K562 (cell line): ENCODE results near the gene TNP1. TPM values are rescaled to one million over a fixed set of nuclear protein-coding genes. Genes with fewer than 3 reads are reported as not detected.

ENCODE experiments used
- ATAC-seq: fragments of 200-7000 bp; cut with Tn5 transposase; 3 replicates; pipeline ENCODE4 v1.9.1; 2020; ENCODE audit warnings: moderate library complexity
- BruUV-seq: library from RNA; stranded (reverse); fragments of 400-500 nt; replicated peaks from 2 replicates; lab custom pipeline; 2021; lab: Mats Ljungman, UMichigan
- CTCF ChIA-PET: fragments of 300-600 bp; formaldehyde crosslinking; extraction: SDS; loops from one replicate; lab custom pipeline; 2021; ENCODE audit warnings: low intra/inter-chr PET ratio; lab: Yijun Ruan, JAX
- POLR2A ChIA-PET: fragments of 300-600, 350-650 bp; sonication (Branson Sonifier 250); formaldehyde crosslinking; extraction: SDS; loops from one replicate; lab custom pipeline; 2021; ENCODE audit warnings: antibody characterized with exemption, inconsistent platforms; lab: Yijun Ruan, JAX
- DNase-seq, 4 experiments: peaks; one replicate each; pipeline versions ENCODE4 v3.0.0 to v3.0.0-alpha.2; 2011 to 2018; ENCODE audit warnings: low spot score in 3 of 4, mixed read lengths in 3 of 4; ENCODE audit errors: extremely low read depth in 1 of 4
- FAIRE-seq: peaks from 2 replicates; lab custom pipeline; 2011; peaks lifted over from hg19 to GRCh38; lab: Jason Lieb, UNC
- H2AFZ ChIP-seq: 2 replicates; pipeline ENCODE4 v1.6.0; 2011; ENCODE audit warnings: low read depth, low read length, control low read depth, inconsistent platforms
- H3K27ac ChIP-seq: fragments of 200-600 bp; 3 replicates; pipeline ENCODE4 v1.8.0; 2011; ENCODE audit warnings: low read depth, mild to moderate bottlenecking, control low read depth, inconsistent platforms, low read length, moderate library complexity, mixed read lengths; ENCODE audit errors: extremely low read depth
- H3K27me3 ChIP-seq, 2 experiments: fragments of 300-600 bp in 1 of 2; 2 replicates in 1 of 2; 3 replicates in 1 of 2; pipeline versions ENCODE4 v1.6.0 to v1.8.0; 2011; ENCODE audit warnings: inconsistent platforms in 2 of 2, low read length in 2 of 2, mild to moderate bottlenecking in 1 of 2, mixed read lengths in 1 of 2, moderate library complexity in 1 of 2; ENCODE audit not compliant: control insufficient read depth in 2 of 2, insufficient read depth in 2 of 2
- H3K36me3 ChIP-seq: fragments of 300-600 bp; 3 replicates; pipeline ENCODE4 v1.8.0; 2011; ENCODE audit warnings: mild to moderate bottlenecking, low read length, inconsistent platforms; ENCODE audit not compliant: control insufficient read depth, insufficient read depth
- H3K4me1 ChIP-seq, 2 experiments: fragments of 200-600 bp in 1 of 2; replicated peaks in 1 of 2; 2 replicates in 1 of 2; 3 replicates in 1 of 2; pipeline versions ENCODE4 v1.5.1 to v1.8.0; 2011; ENCODE audit warnings: inconsistent platforms in 2 of 2, low read length in 2 of 2, mild to moderate bottlenecking in 1 of 2, mixed read lengths in 1 of 2, moderate library complexity in 1 of 2; ENCODE audit not compliant: control insufficient read depth in 2 of 2, insufficient read depth in 2 of 2
- H3K4me2 ChIP-seq: 2 replicates; pipeline ENCODE4 v1.6.1; 2011; ENCODE audit warnings: low read length, control low read depth, inconsistent platforms, mixed read lengths; ENCODE audit not compliant: insufficient read depth
- H3K4me3 ChIP-seq: fragments of 200-600 bp; sonication (generic), shearing (Covaris generic); 2 replicates; pipeline ENCODE4 v1.5.1; 2016; ENCODE audit warnings: control low read depth, inconsistent platforms
- H3K79me2 ChIP-seq: fragments of 200-600 bp; 3 replicates; pipeline ENCODE4 v1.8.0; 2011; ENCODE audit warnings: low read length, inconsistent platforms; ENCODE audit not compliant: control insufficient read depth, insufficient read depth
- H3K9ac ChIP-seq, 2 experiments: 2 replicates each; pipeline versions ENCODE4 v1.6.0 to v1.6.1; 2011; ENCODE audit warnings: low read depth in 2 of 2, low read length in 2 of 2, control low read depth in 1 of 2, inconsistent platforms in 1 of 2, mild to moderate bottlenecking in 1 of 2, mixed read lengths in 1 of 2; ENCODE audit not compliant: insufficient read depth in 1 of 2
- H3K9me1 ChIP-seq: one replicate; pipeline ENCODE4 v1.6.0; 2011; ENCODE audit warnings: inconsistent platforms, mild to moderate bottlenecking, low read length, moderate library complexity; ENCODE audit not compliant: control insufficient read depth, insufficient read depth
- H3K9me3 ChIP-seq: replicated peaks from 2 replicates; pipeline ENCODE4 v1.5.1; 2011; ENCODE audit warnings: low read depth, low read length, inconsistent platforms; ENCODE audit not compliant: control insufficient read depth, insufficient read depth
- H4K20me1 ChIP-seq: replicated peaks from 2 replicates; pipeline ENCODE4 v1.6.1; 2011; ENCODE audit warnings: low read length, inconsistent platforms, mixed read lengths; ENCODE audit not compliant: control insufficient read depth, insufficient read depth
- HMG20A ChIP-seq: fragments of 450-650 bp; formaldehyde crosslinking; conservative IDR thresholded peaks from 2 replicates; pipeline ENCODE4 v1.4.0; 2020; ENCODE audit warnings: mild to moderate bottlenecking, mixed read lengths
- JUN ChIP-seq, 2 experiments: sonication (generic) in 1 of 2; formaldehyde crosslinking in 1 of 2; IDR thresholded peaks; 2 replicates each; pipeline versions ENCODE4 v1.6.1 to v1.8.0; 2012 to 2022; ENCODE audit warnings: borderline replicate concordance in 2 of 2, mild to moderate bottlenecking in 2 of 2, improper control_type of control experiment in 1 of 2, low read depth in 1 of 2, low read length in 1 of 2, missing genetic modification reagents in 1 of 2
- MBD2 ChIP-seq: sonication (generic); IDR thresholded peaks from 2 replicates; pipeline ENCODE4 v1.6.1; 2016; ENCODE audit warnings: low read depth, borderline replicate concordance
- ZNF133 ChIP-seq: fragments of 250-450 bp; sonication (Bioruptor Pico); IDR thresholded peaks from 2 replicates; pipeline ENCODE4 v1.4.0; 2020; ENCODE audit warnings: mild to moderate bottlenecking
- ZNF282 ChIP-seq: sonication (generic); formaldehyde crosslinking; IDR thresholded peaks from 2 replicates; pipeline ENCODE4 v1.8.1; 2023; ENCODE audit warnings: missing genetic modification reagents
- ZNF75A ChIP-seq: fragments of 450-650 bp; formaldehyde crosslinking; IDR thresholded peaks from 2 replicates; pipeline ENCODE4 v1.4.0; 2020; ENCODE audit warnings: mild to moderate bottlenecking
- WGBS: fragments of 100-300 bp; shearing (Covaris generic); methylation state at CpG from one replicate; pipeline ENCODE4 v1.1.6; 2016; ENCODE audit warnings: low coverage, mixed read lengths; ENCODE audit not compliant: insufficient coverage; ENCODE audit errors: missing lambda C conversion rate; 5-methylcytosine and 5-hydroxymethylcytosine counted together
- in situ Hi-C: fragments of 300-500 bp; cut with MboI; formaldehyde crosslinking; loops from 4 replicates; pipeline ENCODE4 v1.15.0; 2018; ENCODE audit warnings: inconsistent platforms, mixed read lengths
- intact Hi-C: fragments of 100-400 bp; cut with micrococcal nuclease; formaldehyde crosslinking; loops from 2 replicates; pipeline ENCODE4 v1.14.2; 2022
- polyA plus RNA-seq, 8 experiments: library from polyadenylated mRNA; depleted of rRNA in 4 of 8; stranded (reverse) in 5 of 8; unstranded in 3 of 8; fragments of >200 nt; fragmentation: Nextera tagmentation in 2 of 8; fragmentation: Illumina TruSeq in 1 of 8; extraction: Ambion mirVana in 2 of 8; extraction: Trizol in 1 of 8; gene quantifications; 2 replicates each; pipeline versions ENCODE4 v1.2.1 to v1.2.3, GENCODE V29; 2011 to 2014; ENCODE audit warnings: inconsistent platforms in 1 of 8, missing spikeins in 1 of 8
- total RNA-seq, 7 experiments: library from RNA; depleted of rRNA in 6 of 7; stranded (reverse); fragments of >200 nt in 6 of 7; fragmentation: Illumina TruSeq in 2 of 7; extraction: Trizol in 2 of 7; gene quantifications; 2 replicates each; pipeline versions ENCODE4 v1.2.1 to v1.2.3, GENCODE V29; 2011 to 2021; ENCODE audit warnings: low replicate concordance in 1 of 7
- TF ChIP-seq, protein P1 (sequence below), 2 experiments: fragments of 450-650 bp; conservative IDR thresholded peaks; 2 replicates each; pipeline ENCODE4 v1.6.1; 2017; ENCODE audit warnings: mild to moderate bottlenecking in 2 of 2, moderate library complexity in 2 of 2

Gene TNP1
- total and polyA plus RNA-seq, 9 of the 15 experiments (the other 6 are each of a cell fraction or from before 2014, with no cell fraction given): not detected

DNA sequence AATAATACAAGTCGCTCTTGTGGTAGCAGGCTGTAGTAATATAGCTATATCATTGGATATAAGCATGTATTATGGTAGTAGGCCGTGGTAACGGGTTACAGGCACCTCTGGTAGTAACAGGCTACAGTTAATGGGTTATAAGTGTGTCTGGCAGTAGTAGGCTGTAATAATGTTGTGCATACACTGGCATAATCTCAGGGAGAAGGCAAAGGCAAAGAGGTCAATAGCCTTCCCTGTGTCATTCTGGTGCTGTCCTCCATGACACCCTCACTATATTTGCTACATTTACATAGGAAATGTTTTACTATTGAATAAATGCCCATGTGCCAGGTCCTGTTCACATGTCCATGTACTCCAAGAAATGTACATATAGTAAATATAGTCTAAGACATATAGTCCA is 12.8 kb upstream of the TNP1 start:
- H3K9me1 ChIP-seq: no peaks in the 10 kb centered on the region
- DNase-seq (no peak), FAIRE-seq (no peak)
- no peak overlapping the region for H2AFZ ChIP-seq
- no peaks in the 10 kb centered on the region for H3K79me2 ChIP-seq
- H3K4me3 ChIP-seq: no peak overlapping the region
- POLR2A ChIA-PET: interaction anchor here (0.7 kb wide), 1 partner anchor 384 kb away, joined by 4 read pairs; no protein-coding TSS in a partner anchor
- no peak overlapping the region for H3K27ac ChIP-seq
- WGBS: 20% methylated on average over 1 of the region's 3 CpGs
- intact Hi-C loops: loop anchor here (10.0 kb wide), 1 partner anchor 292 kb away; no protein-coding TSS in a partner anchor
- TF ChIP-seq ZNF133 (CRISPR knock-in tag) (no peak), ZNF75A (CRISPR knock-in tag) (no peak), HMG20A (no peak), ZNF282 (CRISPR knock-in tag) (no peak), MBD2 (no peak), JUN (IDR thresholded peaks at IDR 0.05; ENCODE audit: borderline replicate concordance, low read depth, low read length) (no peak), JUN (CRISPR knock-in tag; IDR thresholded peaks at IDR 0.05; ENCODE audit: borderline replicate concordance) (no peak)
- TF ChIP-seq, protein P1, sequence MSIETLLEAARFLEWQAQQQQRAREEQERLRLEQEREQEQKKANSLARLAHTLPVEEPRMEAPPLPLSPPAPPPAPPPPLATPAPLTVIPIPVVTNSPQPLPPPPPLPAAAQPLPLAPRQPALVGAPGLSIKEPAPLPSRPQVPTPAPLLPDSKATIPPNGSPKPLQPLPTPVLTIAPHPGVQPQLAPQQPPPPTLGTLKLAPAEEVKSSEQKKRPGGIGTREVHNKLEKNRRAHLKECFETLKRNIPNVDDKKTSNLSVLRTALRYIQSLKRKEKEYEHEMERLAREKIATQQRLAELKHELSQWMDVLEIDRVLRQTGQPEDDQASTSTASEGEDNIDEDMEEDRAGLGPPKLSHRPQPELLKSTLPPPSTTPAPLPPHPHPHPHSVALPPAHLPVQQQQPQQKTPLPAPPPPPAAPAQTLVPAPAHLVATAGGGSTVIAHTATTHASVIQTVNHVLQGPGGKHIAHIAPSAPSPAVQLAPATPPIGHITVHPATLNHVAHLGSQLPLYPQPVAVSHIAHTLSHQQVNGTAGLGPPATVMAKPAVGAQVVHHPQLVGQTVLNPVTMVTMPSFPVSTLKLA (conservative IDR thresholded peaks at IDR 0.05): no peak
- TF ChIP-seq, all 486 proteins: peak for 0
- H3K4me1 ChIP-seq: no peaks in the 10 kb centered on the region
- H3K9ac ChIP-seq: no peak overlapping the region
- CTCF ChIA-PET: no interaction called here
- no peaks in the 10 kb centered on the region for H3K27me3 ChIP-seq
- no TSS peak for BruUV-seq
- ATAC-seq: no peak
- H3K36me3 ChIP-seq: no peaks in the 10 kb centered on the region
- in situ Hi-C loops: no loop called here
- no peaks in the 10 kb centered on the region for H3K9me3 ChIP-seq
- no peak overlapping the region for H3K4me2 ChIP-seq
- H4K20me1 ChIP-seq: no peaks in the 10 kb centered on the region
